Measurements from ENCODE around the gene MICALL1. TPM values are rescaled to one million over a fixed set of nuclear protein-coding genes. Genes with fewer than 3 reads are reported as not detected.
A peak's percentile ranks its signal among the peaks of the same experiment; 100 is the strongest.

Gene MICALL1
- total and polyA plus RNA-seq, 7 experiments from 2014 or later, result 2.2 to 40.0 (median 24.4) TPM

DNA sequence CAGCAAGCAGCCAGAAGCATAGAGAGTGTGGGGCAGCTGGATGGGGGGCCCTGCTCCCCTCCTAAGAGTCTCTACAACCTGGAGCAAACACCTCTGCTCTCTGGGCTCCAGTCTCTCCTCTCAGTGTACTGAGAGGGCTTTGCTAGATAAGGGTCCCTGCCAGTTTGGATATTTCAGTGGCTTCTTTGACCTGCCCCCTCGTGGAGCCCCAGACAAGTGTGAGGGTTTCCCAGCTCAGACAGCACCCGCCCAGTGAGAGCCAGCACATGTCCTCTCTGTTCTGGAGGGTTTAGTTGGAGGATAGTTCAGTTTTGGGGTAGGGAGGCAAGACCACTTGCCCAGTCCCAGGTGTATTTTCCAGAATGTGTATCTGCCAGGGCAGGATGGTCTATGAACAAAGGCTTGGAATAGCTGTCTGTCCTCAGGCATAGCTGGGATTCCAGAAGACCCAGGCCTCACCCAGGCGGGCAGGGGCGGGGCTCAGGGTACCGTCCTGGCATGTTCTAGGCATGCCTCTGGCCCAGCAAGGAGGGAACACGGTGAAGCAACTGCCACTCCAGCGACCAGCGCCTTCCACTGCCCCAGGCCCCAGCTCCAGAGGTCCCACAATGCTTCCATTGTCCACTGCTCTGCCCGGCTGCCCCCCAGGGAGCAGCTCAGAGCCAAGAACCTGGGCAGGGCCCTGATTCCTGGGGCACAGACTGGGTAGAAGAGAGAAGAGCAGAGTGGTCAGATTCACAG, 7.5 kb upstream of the MICALL1 start:
- no peaks in the 10 kb centered on the region for H3K27me3 ChIP-seq (ENCODE audit: control insufficient read depth in 2 of 2, insufficient read depth in 2 of 2, low read length in 2 of 2)
- H3K36me3 ChIP-seq (ENCODE audit: control insufficient read depth in 2 of 3, insufficient read depth in 3 of 3, low read length in 3 of 3), result no peaks in the 10 kb centered on the region
- Mint-ChIP-seq H3K4me1 (peaks cover 12 to 38% (median 25%) of the 10 kb centered on the region in 7 donors), H3K9me3 (peaks cover 0 to 3% (median 0%) of the 10 kb centered on the region in 11 donors), H3K27ac (peak overlapping the region in 7 of 9 donors; percentile 64 to 87 (median 81)), H3K4me3 (no peak overlapping the region), H3K36me3 (no peaks in the 10 kb centered on the region), H3K27me3 (no peaks in the 10 kb centered on the region)
- H3K9me3 ChIP-seq (ENCODE audit: control insufficient read depth in 2 of 3, low read length in 3 of 3), result no peaks in the 10 kb centered on the region
- ATAC-seq, result no peak
- peaks cover 13 to 17% of the 10 kb centered on the region in 2 donors for H3K4me1 ChIP-seq (ENCODE audit: control insufficient read depth in 2 of 2, insufficient read depth in 2 of 2, low read length in 2 of 2)
- ChIA-PET POLR2A (interaction anchor here (0.6 to 0.7 kb wide), 2 partner anchors 16 to 509 kb away, joined by 3 to 4 read pairs; no protein-coding TSS in a partner anchor), CTCF (interaction anchor here (0.6 kb wide), 1 partner anchor 99 kb away, joined by 3 read pairs; no protein-coding TSS in a partner anchor)
- H3K27ac ChIP-seq (ENCODE audit: low read depth, low read length), result no peak overlapping the region
- no peak for DNase-seq
- H3K4me3 ChIP-seq (ENCODE audit: low read length), result no peak overlapping the region
- intact Hi-C loops (cut with micrococcal nuclease), result loop anchor here in 1 of 2 donors (5.0 kb wide), 1 partner anchor 34 kb away; no protein-coding TSS in a partner anchor

DNA sequence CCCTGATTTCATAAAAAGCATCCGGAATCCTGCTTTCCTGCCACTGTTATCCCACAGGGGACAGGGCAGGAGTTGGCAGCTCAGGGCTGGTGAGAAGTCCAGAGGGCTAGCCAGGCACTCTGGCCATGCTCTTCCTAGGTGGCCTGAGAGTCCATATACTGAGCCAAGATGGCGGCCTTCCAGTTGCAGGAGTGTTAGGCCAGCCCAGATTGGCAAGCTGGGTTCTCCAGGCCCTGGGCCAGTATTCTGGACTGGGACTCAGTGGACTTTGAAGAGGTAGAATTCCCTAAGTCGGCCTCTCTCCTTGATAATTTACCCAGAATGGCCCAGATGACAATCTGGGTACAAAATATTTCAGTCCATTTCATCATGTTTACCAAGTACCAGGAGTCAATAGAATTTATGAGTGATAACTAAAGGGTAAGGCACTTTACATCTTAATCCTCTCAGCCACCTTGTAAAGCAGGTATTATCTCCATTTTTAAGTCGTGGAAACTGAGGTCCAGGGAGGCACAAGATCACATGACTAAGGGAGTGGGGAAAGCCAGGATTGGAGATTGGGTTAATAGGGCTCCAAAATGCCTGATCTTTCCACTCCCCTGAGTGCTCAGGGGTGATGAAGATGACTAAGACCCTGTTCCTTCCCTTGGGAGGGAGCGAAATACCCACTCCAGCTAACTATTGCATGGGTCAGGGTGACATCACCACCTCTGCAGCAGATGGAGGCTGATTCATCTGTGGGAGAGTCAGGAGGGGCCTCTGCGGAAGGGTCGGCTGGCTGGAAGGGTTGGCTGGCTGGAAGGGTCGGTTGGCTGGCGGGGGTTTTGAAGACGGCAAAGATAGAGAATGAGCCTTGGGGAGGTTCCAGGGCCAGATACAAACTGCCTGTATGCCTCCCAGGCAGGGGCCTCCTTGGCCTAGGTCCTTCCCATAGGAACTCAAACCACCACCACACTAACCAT, 1.2 kb upstream of the MICALL1 start:
- H3K4me3 ChIP-seq (ENCODE audit: low read length), result no peak overlapping the region
- ChIA-PET CTCF (no interaction called here), POLR2A (interaction anchor here (0.7 to 3.6 kb wide), 3 partner anchors 8 to 28 kb away, joined by 3 to 39 read pairs (median 10); no protein-coding TSS in a partner anchor)
- H3K27me3 ChIP-seq (ENCODE audit: control insufficient read depth in 2 of 2, insufficient read depth in 2 of 2, low read length in 2 of 2), result no peaks in the 10 kb centered on the region
- Mint-ChIP-seq H3K4me3 (peak overlapping the region; percentile 67 to 91 (median 80)), H3K27me3 (no peaks in the 10 kb centered on the region), H3K27ac (peak overlapping the region; percentile 62 to 88 (median 85)), H3K9me3 (no peaks in the 10 kb centered on the region), H3K4me1 (peaks cover 18 to 33% (median 25%) of the 10 kb centered on the region in 7 donors), H3K36me3 (peaks cover 0 to 5% (median 0%) of the 10 kb centered on the region in 5 donors)
- intact Hi-C loops (cut with micrococcal nuclease), result no loop called here
- H3K36me3 ChIP-seq (ENCODE audit: control insufficient read depth in 2 of 3, insufficient read depth in 3 of 3, low read length in 3 of 3), result no peaks in the 10 kb centered on the region
- H3K4me1 ChIP-seq (ENCODE audit: control insufficient read depth in 2 of 2, insufficient read depth in 2 of 2, low read length in 2 of 2), result peaks cover 0 to 9% of the 10 kb centered on the region in 2 donors
- ATAC-seq (peak; percentile 36), DNase-seq (no peak)
- H3K9me3 ChIP-seq (ENCODE audit: control insufficient read depth in 2 of 3, low read length in 3 of 3), result no peaks in the 10 kb centered on the region
- H3K27ac ChIP-seq (ENCODE audit: low read depth, low read length), result peak overlapping the region; percentile 64

DNA sequence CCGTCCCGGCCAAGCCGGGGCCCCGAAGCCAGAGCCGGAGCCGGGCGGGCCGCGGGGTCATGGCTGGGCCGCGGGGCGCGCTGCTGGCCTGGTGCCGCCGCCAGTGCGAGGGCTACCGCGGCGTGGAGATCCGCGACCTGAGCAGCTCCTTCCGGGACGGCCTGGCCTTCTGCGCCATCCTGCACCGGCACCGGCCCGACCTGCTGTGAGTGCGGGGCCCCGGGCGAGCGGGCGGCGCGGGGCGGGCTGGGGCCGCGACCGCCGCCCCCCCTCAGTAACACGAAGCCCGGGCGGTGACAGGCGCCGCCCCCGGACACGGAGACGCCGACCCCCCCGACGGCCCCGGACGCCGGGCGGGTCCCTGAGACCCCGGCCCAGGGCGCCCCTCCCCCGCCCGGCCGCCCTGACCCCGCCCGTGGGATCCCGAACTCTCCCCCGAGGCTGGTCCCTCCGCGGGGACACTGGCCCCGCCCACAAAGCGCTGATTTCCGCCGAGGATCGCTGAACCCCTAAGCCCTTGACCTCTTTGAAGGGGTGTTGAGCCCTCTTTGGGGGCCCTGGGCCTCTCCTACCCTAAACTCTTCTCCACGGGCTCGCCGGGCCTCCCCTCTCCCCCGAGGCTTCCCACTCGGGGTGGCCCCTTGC, 389 bp downstream of the MICALL1 start:
- Mint-ChIP-seq H3K9me3 (peaks cover 0 to 2% (median 0%) of the 10 kb centered on the region in 11 donors), H3K27ac (peak overlapping the region; percentile 68 to 90 (median 83)), H3K36me3 (peaks cover 0 to 5% (median 0%) of the 10 kb centered on the region in 5 donors), H3K4me3 (peak overlapping the region; percentile 69 to 92 (median 84)), H3K4me1 (peaks cover 21 to 36% (median 31%) of the 10 kb centered on the region in 7 donors), H3K27me3 (no peaks in the 10 kb centered on the region)
- Histone ChIP-seq H3K27me3 (ENCODE audit: control insufficient read depth in 2 of 2, insufficient read depth in 2 of 2, low read length in 2 of 2) (no peaks in the 10 kb centered on the region), H3K4me1 (ENCODE audit: control insufficient read depth in 2 of 2, insufficient read depth in 2 of 2, low read length in 2 of 2) (peaks cover 0 to 9% of the 10 kb centered on the region in 2 donors), H3K36me3 (ENCODE audit: control insufficient read depth in 2 of 3, insufficient read depth in 3 of 3, low read length in 3 of 3) (no peaks in the 10 kb centered on the region), H3K4me3 (ENCODE audit: low read length) (peak overlapping the region; percentile 47), H3K9me3 (ENCODE audit: control insufficient read depth in 2 of 3, low read length in 3 of 3) (no peaks in the 10 kb centered on the region), H3K27ac (ENCODE audit: low read depth, low read length) (peak overlapping the region; percentile 72)
- DNase-seq, result peak in 6 of 9 donors; percentile 14 to 63 (median 20)
- CTCF ChIA-PET, result interaction anchor here (0.8 to 1.8 kb wide), 4 partner anchors 14 to 47 kb away, joined by 3 to 5 read pairs (median 4); partner anchors contain the start of genes C22orf23 and POLR2F
- intact Hi-C loops (cut with micrococcal nuclease), result loop anchor here (1.0 kb wide), 5 partner anchors 10 to 62 kb away; partner anchors contain the start of genes C22orf23 (in 2 of the 2), POLR2F (in 2 of the 2) and ANKRD54 (in 1 of the 2)
- peak; percentile 12 for ATAC-seq
- POLR2A ChIA-PET, result interaction anchor here (0.7 to 3.6 kb wide), 6 partner anchors 10 to 62 kb away, joined by 3 to 39 read pairs (median 4); partner anchors contain the start of gene ANKRD54

DNA sequence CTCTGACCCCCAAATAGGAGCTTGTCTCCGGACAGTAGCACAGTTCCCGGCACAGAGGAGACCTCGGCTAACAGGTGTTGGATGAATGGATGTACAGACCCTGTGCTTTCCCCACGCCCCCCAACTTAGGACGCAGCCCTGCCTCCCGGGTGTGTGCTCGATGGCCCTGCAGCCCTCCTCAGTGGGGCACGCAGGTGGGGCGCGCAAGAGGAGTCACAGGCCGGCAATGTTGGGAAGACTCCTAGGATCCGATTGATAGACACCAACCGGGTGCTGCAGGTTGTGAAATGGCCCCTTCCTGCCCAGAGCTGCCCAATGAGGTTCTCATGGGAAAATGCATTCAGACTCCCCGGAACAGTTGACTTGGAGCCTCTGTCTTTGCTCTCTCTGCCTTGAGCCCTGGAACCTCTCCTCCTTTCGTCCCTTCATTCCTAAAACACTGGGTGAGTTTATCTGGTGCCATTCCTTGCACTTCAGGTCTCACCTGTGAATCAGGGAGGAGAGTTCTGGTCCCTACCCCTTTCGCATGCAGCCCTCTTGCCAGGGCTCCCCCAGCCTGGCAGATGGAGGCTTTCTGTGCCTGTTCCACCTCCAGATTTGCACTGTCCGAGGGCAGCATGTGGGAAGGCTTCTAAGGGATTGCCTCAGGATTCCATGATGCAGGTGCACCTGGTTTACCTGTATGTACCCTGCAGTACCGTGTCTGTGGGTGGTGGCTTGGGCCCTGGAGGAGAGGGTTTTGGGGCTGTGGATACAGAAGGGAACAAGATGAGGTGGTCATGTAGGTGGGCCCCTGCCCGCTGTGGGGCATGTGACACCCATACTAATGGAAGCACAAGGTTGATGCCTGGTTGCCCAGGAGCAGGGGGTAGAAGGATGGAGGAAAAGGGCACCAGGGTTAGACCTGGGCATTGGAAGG, 1.2 kb downstream of the MICALL1 start:
- ATAC-seq, result no peak
- POLR2A ChIA-PET, result interaction anchor here (0.6 to 3.6 kb wide), 4 partner anchors 9 to 23 kb away, joined by 3 to 39 read pairs (median 4); no protein-coding TSS in a partner anchor
- Histone ChIP-seq H3K27me3 (ENCODE audit: control insufficient read depth in 2 of 2, insufficient read depth in 2 of 2, low read length in 2 of 2) (no peaks in the 10 kb centered on the region), H3K4me1 (ENCODE audit: control insufficient read depth in 2 of 2, insufficient read depth in 2 of 2, low read length in 2 of 2) (peaks cover 0 to 9% of the 10 kb centered on the region in 2 donors), H3K27ac (ENCODE audit: low read depth, low read length) (peak overlapping the region; percentile 72), H3K9me3 (ENCODE audit: control insufficient read depth in 2 of 3, low read length in 3 of 3) (no peaks in the 10 kb centered on the region), H3K36me3 (ENCODE audit: control insufficient read depth in 2 of 3, insufficient read depth in 3 of 3, low read length in 3 of 3) (no peaks in the 10 kb centered on the region), H3K4me3 (ENCODE audit: low read length) (peak overlapping the region; percentile 47)
- Mint-ChIP-seq H3K4me1 (peaks cover 21 to 44% (median 34%) of the 10 kb centered on the region in 7 donors), H3K4me3 (peak overlapping the region; percentile 69 to 92 (median 84)), H3K9me3 (peaks cover 0 to 2% (median 0%) of the 10 kb centered on the region in 11 donors), H3K27me3 (no peaks in the 10 kb centered on the region), H3K36me3 (peaks cover 0 to 5% (median 0%) of the 10 kb centered on the region in 5 donors), H3K27ac (peak overlapping the region; percentile 68 to 90 (median 83))
- intact Hi-C loops (cut with micrococcal nuclease), result loop anchor here in 1 of 2 donors (1.0 kb wide), 1 partner anchor 10 kb away; no protein-coding TSS in a partner anchor
- peak in 1 of 9 donors; percentile 11 for DNase-seq
- CTCF ChIA-PET, result interaction anchor here (0.6 to 1.8 kb wide), 3 partner anchors 14 to 55 kb away, joined by 3 to 5 read pairs (median 4); no protein-coding TSS in a partner anchor

DNA sequence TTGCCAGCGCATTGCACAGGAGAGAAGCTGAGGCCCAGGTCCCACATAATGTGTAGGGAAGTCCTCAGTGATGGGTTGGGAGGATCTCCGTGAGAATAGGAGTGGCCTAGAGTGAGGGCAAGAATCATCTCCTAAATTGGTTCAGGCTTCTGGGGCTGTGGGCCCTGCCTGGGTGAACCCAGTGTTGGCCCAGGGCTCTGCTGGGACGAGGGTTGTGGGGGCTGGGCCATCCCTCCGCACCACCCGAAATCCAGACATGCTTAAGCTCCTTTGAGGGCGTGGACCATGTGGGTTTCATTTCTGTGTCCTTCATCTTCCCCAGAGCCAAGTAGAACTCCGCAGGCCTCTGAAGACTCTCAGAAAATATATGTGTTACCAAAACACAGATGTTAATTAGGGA, 3.7 kb downstream of the MICALL1 start:
- H3K27me3 ChIP-seq (ENCODE audit: control insufficient read depth in 2 of 2, insufficient read depth in 2 of 2, low read length in 2 of 2), result no peaks in the 10 kb centered on the region
- no peak for ATAC-seq
- peaks cover 0 to 7% (median 0%) of the 10 kb centered on the region in 3 experiments for H3K36me3 ChIP-seq (ENCODE audit: control insufficient read depth in 2 of 3, insufficient read depth in 3 of 3, low read length in 3 of 3)
- peaks cover 0 to 2% (median 0%) of the 10 kb centered on the region in 11 donors for H3K9me3 Mint-ChIP-seq
- no peak overlapping the region for H3K4me3 Mint-ChIP-seq
- intact Hi-C loops (cut with micrococcal nuclease), result no loop called here
- ChIA-PET POLR2A (interaction anchor here (1.2 kb wide), 1 partner anchor 13 kb away, joined by 5 read pairs; no protein-coding TSS in a partner anchor), CTCF (no interaction called here)
- no peaks in the 10 kb centered on the region for H3K27me3 Mint-ChIP-seq
- H3K4me1 Mint-ChIP-seq, result peaks cover 21 to 45% (median 34%) of the 10 kb centered on the region in 7 donors
- no peak overlapping the region for H3K27ac ChIP-seq (ENCODE audit: low read depth, low read length)
- peaks cover 0 to 8% (median 4%) of the 10 kb centered on the region in 5 donors for H3K36me3 Mint-ChIP-seq
- H3K9me3 ChIP-seq (ENCODE audit: control insufficient read depth in 2 of 3, low read length in 3 of 3), result no peaks in the 10 kb centered on the region
- H3K4me1 ChIP-seq (ENCODE audit: control insufficient read depth in 2 of 2, insufficient read depth in 2 of 2, low read length in 2 of 2), result peaks cover 0 to 9% of the 10 kb centered on the region in 2 donors
- H3K4me3 ChIP-seq (ENCODE audit: low read length), result no peak overlapping the region
- H3K27ac Mint-ChIP-seq, result peak overlapping the region in 3 of 9 donors; percentile 8 to 39 (median 28)
- no peak for DNase-seq

Data from naive thymus-derived CD4-positive, alpha-beta T cell (primary cell).